ENCODE results near the gene SFRP5. TPM values are rescaled to one million over a fixed set of nuclear protein-coding genes. Genes with fewer than 3 reads are reported as not detected.

The SFRP5 gene
- total and polyA plus RNA-seq, 2 donors (not counting 1 experiment from before 2014, with no cell fraction given), result not detected

- ChIA-PET CTCF (interaction anchor here (0.8 kb wide), 1 partner anchor 10 kb away, joined by 3 read pairs; no protein-coding TSS in a partner anchor), POLR2A (no interaction called here)
- Histone ChIP-seq H3K4me3 (ENCODE audit: control extremely low read depth in 1 of 5, extremely low read depth in 1 of 5, insufficient read depth in 1 of 5, low read depth in 2 of 5, low read length in 4 of 5) (no peak overlapping the region), H3K36me3 (replicated peaks in 1 of 2; ENCODE audit: control extremely low read depth in 1 of 2, control insufficient read depth in 1 of 2, extremely low read depth in 1 of 2, insufficient read depth in 2 of 2, low read length in 1 of 2) (peaks cover 0 to 89% of the 10 kb centered on the region in 2 experiments), H2AFZ (ENCODE audit: insufficient read depth, low read depth, low read length, poor library complexity, severe bottlenecking) (no peak overlapping the region), H3K9me3 (ENCODE audit: control extremely low read depth in 1 of 3, control insufficient read depth in 2 of 3, insufficient read depth in 1 of 3, low read length in 2 of 3) (no peaks in the 10 kb centered on the region), H3K27ac (ENCODE audit: low read length in 2 of 2) (no peak overlapping the region), H3K27me3 (replicated peaks in 1 of 4; ENCODE audit: control extremely low read depth in 1 of 4, control insufficient read depth in 3 of 4, insufficient read depth in 4 of 4, low read length in 3 of 4) (no peaks in the 10 kb centered on the region), H3K4me2 (replicated peaks; ENCODE audit: low read depth, low read length, poor library complexity, severe bottlenecking) (no peak overlapping the region), H4K20me1 (ENCODE audit: control insufficient read depth, insufficient read depth, low read length, poor library complexity, severe bottlenecking) (peaks cover 13% of the 10 kb centered on the region), H3K79me2 (ENCODE audit: control insufficient read depth, insufficient read depth, low read length) (peaks cover 2% of the 10 kb centered on the region), H3K9ac (ENCODE audit: low read length) (no peak overlapping the region), H3K4me1 (ENCODE audit: control insufficient read depth in 2 of 2, insufficient read depth in 2 of 2, low read length in 2 of 2) (no peaks in the 10 kb centered on the region)
- Mint-ChIP-seq H3K27me3 (no peaks in the 10 kb centered on the region), H3K4me3 (no peak overlapping the region), H3K4me1 (no peaks in the 10 kb centered on the region), H3K9me3 (ENCODE audit: insufficient read depth) (no peaks in the 10 kb centered on the region), H3K27ac (no peak overlapping the region)
- intact Hi-C loops (cut with micrococcal nuclease), result no loop called here
- TF ChIP-seq EZH2 (IDR thresholded peaks at IDR 0.05; ENCODE audit: borderline replicate concordance, insufficient read depth, low read depth, low read length, poor library complexity, severe bottlenecking), result no peak
- no peak for TF ChIP-seq CTCF (IDR thresholded peaks at IDR 0.05)
- WGBS (ENCODE audit: insufficient coverage), result 95% methylated on average over 6 of the region's 6 CpGs
- no peak for DNase-seq
- ATAC-seq (ENCODE audit: low read depth), result no peak
These were observed 16.1 kb downstream of the SFRP5 start for GRCh38 chr10:97755718-97756117.

GRCh38 chr10:97754726-97755125 is 17.1 kb downstream of the SFRP5 start:
- TF ChIP-seq CTCF (IDR thresholded peaks at IDR 0.05), result no peak
- no peak for TF ChIP-seq EZH2 (IDR thresholded peaks at IDR 0.05; ENCODE audit: borderline replicate concordance, insufficient read depth, low read depth, low read length, poor library complexity, severe bottlenecking)
- Histone ChIP-seq H3K79me2 (ENCODE audit: control insufficient read depth, insufficient read depth, low read length) (peaks cover 2% of the 10 kb centered on the region), H3K9me3 (ENCODE audit: control extremely low read depth in 1 of 3, control insufficient read depth in 2 of 3, insufficient read depth in 1 of 3, low read length in 2 of 3) (no peaks in the 10 kb centered on the region), H3K27me3 (replicated peaks in 1 of 4; ENCODE audit: control extremely low read depth in 1 of 4, control insufficient read depth in 3 of 4, insufficient read depth in 4 of 4, low read length in 3 of 4) (no peaks in the 10 kb centered on the region), H4K20me1 (ENCODE audit: control insufficient read depth, insufficient read depth, low read length, poor library complexity, severe bottlenecking) (peaks cover 18% of the 10 kb centered on the region), H3K36me3 (replicated peaks in 1 of 2; ENCODE audit: control extremely low read depth in 1 of 2, control insufficient read depth in 1 of 2, extremely low read depth in 1 of 2, insufficient read depth in 2 of 2, low read length in 1 of 2) (peaks cover 0 to 89% of the 10 kb centered on the region in 2 experiments), H3K4me1 (ENCODE audit: control insufficient read depth in 2 of 2, insufficient read depth in 2 of 2, low read length in 2 of 2) (no peaks in the 10 kb centered on the region), H3K4me2 (replicated peaks; ENCODE audit: low read depth, low read length, poor library complexity, severe bottlenecking) (no peak overlapping the region), H3K4me3 (ENCODE audit: control extremely low read depth in 1 of 5, extremely low read depth in 1 of 5, insufficient read depth in 1 of 5, low read depth in 2 of 5, low read length in 4 of 5) (no peak overlapping the region), H3K9ac (ENCODE audit: low read length) (no peak overlapping the region), H3K27ac (ENCODE audit: low read length in 2 of 2) (no peak overlapping the region), H2AFZ (ENCODE audit: insufficient read depth, low read depth, low read length, poor library complexity, severe bottlenecking) (no peak overlapping the region)
- no peak overlapping the region for H3K4me3 Mint-ChIP-seq
- DNase-seq (no peak), ATAC-seq (ENCODE audit: low read depth) (no peak)
- H3K27ac Mint-ChIP-seq, result no peak overlapping the region
- no peaks in the 10 kb centered on the region for H3K4me1 Mint-ChIP-seq
- H3K9me3 Mint-ChIP-seq (ENCODE audit: insufficient read depth), result no peaks in the 10 kb centered on the region
- no peaks in the 10 kb centered on the region for H3K27me3 Mint-ChIP-seq
- CTCF ChIA-PET, result no interaction called here
- intact Hi-C loops (cut with micrococcal nuclease), result no loop called here
- WGBS (ENCODE audit: insufficient coverage), result no CpG with 5 or more reads among the region's 4 CpGs
- POLR2A ChIA-PET, result no interaction called here
